Measurements from ENCODE around the gene ZNF200.
"Not testable (repeated sequence)": the region's sequence is repeated elsewhere in the genome, so short reads cannot be mapped to it uniquely, and the experiment has no call there.

Gene ZNF200

GRCh38 chr16:3189869-3190268 is 45.1 kb downstream of the ZNF200 start:
- Mint-ChIP-seq H3K4me3 (peak overlapping the region; percentile 77), H3K4me1 (peaks cover 40% of the 10 kb centered on the region), H3K27ac (ENCODE audit: low read depth) (peak overlapping the region; percentile 86), H3K9me3 (peaks cover 5% of the 10 kb centered on the region), H3K27me3 (peaks cover 80% of the 10 kb centered on the region), H3K36me3 (ENCODE audit: insufficient read depth) (peaks cover 40% of the 10 kb centered on the region)
- ATAC-seq (replicated peaks; ENCODE audit: extremely low read depth, poor library complexity, severe bottlenecking): no peak
- no peak for DNase-seq (ENCODE audit: low spot score in 2 of 2)

- Mint-ChIP-seq H3K36me3 (ENCODE audit: insufficient read depth) (peaks cover 43% of the 10 kb centered on the region), H3K27ac (ENCODE audit: low read depth) (peak overlapping the region; percentile 86), H3K27me3 (peaks cover 77% of the 10 kb centered on the region), H3K4me1 (peaks cover 42% of the 10 kb centered on the region), H3K9me3 (peaks cover 5% of the 10 kb centered on the region), H3K4me3 (peak overlapping the region; percentile 77)
- DNase-seq (ENCODE audit: low spot score in 2 of 2): no peak
- peak; percentile 42 for ATAC-seq (replicated peaks; ENCODE audit: extremely low read depth, poor library complexity, severe bottlenecking)
Observed at GRCh38 chr16:3188925-3189825, 45.8 kb downstream of the ZNF200 start.

DNA sequence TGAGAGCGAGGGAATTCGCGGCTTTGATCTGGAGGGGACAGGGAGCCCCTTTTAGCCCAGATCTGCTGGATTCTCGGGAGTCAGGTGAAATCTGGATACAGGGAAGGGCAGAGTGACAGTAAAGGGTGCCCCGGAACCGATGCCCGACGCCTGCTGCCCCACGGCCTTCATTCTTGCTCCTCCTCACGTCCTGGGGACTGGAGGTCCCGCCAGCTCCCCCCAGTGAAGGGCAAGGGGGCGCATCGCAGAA is 46.4 kb downstream of the ZNF200 start:
- H3K4me1 Mint-ChIP-seq: peaks cover 48% of the 10 kb centered on the region
- peaks cover 77% of the 10 kb centered on the region for H3K27me3 Mint-ChIP-seq
- DNase-seq (ENCODE audit: low spot score in 2 of 2): no peak
- H3K36me3 Mint-ChIP-seq (ENCODE audit: insufficient read depth): peaks cover 49% of the 10 kb centered on the region
- ATAC-seq (replicated peaks; ENCODE audit: extremely low read depth, poor library complexity, severe bottlenecking): no peak
- H3K27ac Mint-ChIP-seq (ENCODE audit: low read depth): no peak overlapping the region
- H3K4me3 Mint-ChIP-seq: peak overlapping the region; percentile 77
- H3K9me3 Mint-ChIP-seq: peaks cover 5% of the 10 kb centered on the region

GRCh38 chr16:3187798-3188674 is 46.9 kb downstream of the ZNF200 start, which contains the start of gene OR1F1:
OR1F1 (plus strand) TSS chr16:3188204.
- peaks cover 77% of the 10 kb centered on the region for H3K27me3 Mint-ChIP-seq
- peak within 1 kb of the TSS; percentile 96 for H3K27ac Mint-ChIP-seq (ENCODE audit: low read depth)
- H3K4me1 Mint-ChIP-seq: peaks cover 53% of the 10 kb centered on the region
- DNase-seq (ENCODE audit: low spot score in 2 of 2): peak; percentile 50 to 62
- peak within 1 kb of the TSS; percentile 77 for H3K4me3 Mint-ChIP-seq
- ATAC-seq (replicated peaks; ENCODE audit: extremely low read depth, poor library complexity, severe bottlenecking): peak; percentile 45
- H3K36me3 Mint-ChIP-seq (ENCODE audit: insufficient read depth): peaks cover 55% of the 10 kb centered on the region
- peaks cover 5% of the 10 kb centered on the region for H3K9me3 Mint-ChIP-seq

- no peak for DNase-seq (ENCODE audit: low spot score in 2 of 2)
- H3K4me1 Mint-ChIP-seq: peaks cover 61% of the 10 kb centered on the region
- ATAC-seq (replicated peaks; ENCODE audit: extremely low read depth, poor library complexity, severe bottlenecking): no peak
- peak overlapping the region; percentile 77 for H3K4me3 Mint-ChIP-seq
- H3K27ac Mint-ChIP-seq (ENCODE audit: low read depth): peak overlapping the region; percentile 96
- peaks cover 85% of the 10 kb centered on the region for H3K27me3 Mint-ChIP-seq
- H3K36me3 Mint-ChIP-seq (ENCODE audit: insufficient read depth): peaks cover 59% of the 10 kb centered on the region
- peaks cover 5% of the 10 kb centered on the region for H3K9me3 Mint-ChIP-seq
Observed at GRCh38 chr16:3186946-3187690, 47.8 kb downstream of the ZNF200 start.

DNA sequence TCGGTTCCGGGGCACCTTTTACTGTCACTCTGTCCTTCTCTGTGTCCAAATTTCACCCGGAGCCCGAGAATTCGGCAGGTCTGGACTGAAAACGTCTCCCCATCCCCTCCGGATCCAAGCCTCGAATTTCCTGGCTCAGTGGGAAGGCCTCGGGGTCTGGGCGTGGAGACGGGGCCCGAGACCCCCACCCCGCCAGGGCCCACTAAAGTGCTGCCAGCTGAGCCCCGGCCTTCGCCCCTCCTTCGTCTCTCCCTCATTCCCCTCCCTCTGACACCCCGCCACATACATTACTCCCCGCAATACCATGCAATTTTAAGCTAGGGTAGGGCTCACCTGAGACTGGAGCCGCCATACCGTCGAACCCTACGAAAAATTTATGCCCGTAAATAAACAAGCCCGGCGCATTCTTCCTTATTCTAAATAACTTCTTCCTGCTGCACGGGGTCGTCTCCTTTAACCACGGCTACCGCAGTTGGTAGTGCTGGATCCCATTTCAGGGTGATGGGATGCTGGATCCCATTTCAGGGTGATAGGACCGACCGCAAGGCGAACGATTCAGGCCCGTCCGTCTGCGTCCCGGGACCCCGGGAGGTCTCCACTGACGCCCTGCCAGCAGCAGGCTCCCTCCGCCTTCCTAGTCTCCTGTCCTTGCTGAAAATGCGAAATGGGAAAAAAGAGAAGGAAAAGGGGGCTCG is 51.4 kb downstream of the ZNF200 start:
- Mint-ChIP-seq H3K4me3 (peak overlapping the region; percentile 78), H3K36me3 (ENCODE audit: insufficient read depth) (peaks cover 37% of the 10 kb centered on the region), H3K9me3 (peaks cover 5% of the 10 kb centered on the region), H3K27me3 (peaks cover 88% of the 10 kb centered on the region), H3K27ac (ENCODE audit: low read depth) (peak overlapping the region; percentile 93), H3K4me1 (peaks cover 36% of the 10 kb centered on the region)
- ATAC-seq (replicated peaks; ENCODE audit: extremely low read depth, poor library complexity, severe bottlenecking) (no peak), DNase-seq (ENCODE audit: low spot score in 2 of 2) (no peak)

GRCh38 chr16:3182608-3183444 is 52.1 kb downstream of the ZNF200 start:
- no peak for ATAC-seq (replicated peaks; ENCODE audit: extremely low read depth, poor library complexity, severe bottlenecking)
- H3K27me3 Mint-ChIP-seq: peaks cover 89% of the 10 kb centered on the region

DNA sequence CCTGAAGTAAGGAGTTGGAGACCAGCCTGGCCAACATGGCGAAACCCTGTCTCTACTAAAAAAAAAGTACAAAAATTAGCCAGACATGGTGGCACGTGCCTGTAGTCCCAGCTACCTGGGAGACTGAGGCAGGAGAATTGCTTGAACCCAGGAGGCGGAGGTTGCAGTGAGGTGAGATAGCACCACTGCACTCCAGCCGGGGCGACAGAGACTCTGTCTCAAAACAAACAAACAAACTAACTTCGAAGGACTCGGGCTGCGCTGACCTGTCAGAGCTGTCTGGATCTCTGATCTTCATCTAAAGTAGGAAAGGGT is 52.7 kb downstream of the ZNF200 start:
- not testable (repeated sequence) for DNase-seq (ENCODE audit: low spot score in 2 of 2); H3K9me3 Mint-ChIP-seq; ATAC-seq (replicated peaks; ENCODE audit: extremely low read depth, poor library complexity, severe bottlenecking)
- Mint-ChIP-seq H3K27me3 (peaks cover 89% of the 10 kb centered on the region), H3K27ac (ENCODE audit: low read depth) (peak overlapping the region; percentile 93), H3K36me3 (ENCODE audit: insufficient read depth) (peaks cover 27% of the 10 kb centered on the region), H3K4me1 (peaks cover 23% of the 10 kb centered on the region), H3K4me3 (peak overlapping the region; percentile 78)

More at GRCh38 chr16:3182608-3183444, 52.1 kb downstream of the ZNF200 start:
- H3K9me3 Mint-ChIP-seq: peaks cover 3% of the 10 kb centered on the region
- no peak for DNase-seq (ENCODE audit: low spot score in 2 of 2)
- peak overlapping the region; percentile 93 for H3K27ac Mint-ChIP-seq (ENCODE audit: low read depth)
- H3K36me3 Mint-ChIP-seq (ENCODE audit: insufficient read depth): peaks cover 32% of the 10 kb centered on the region
- peak overlapping the region; percentile 78 for H3K4me3 Mint-ChIP-seq
- H3K4me1 Mint-ChIP-seq: peaks cover 29% of the 10 kb centered on the region

DNA sequence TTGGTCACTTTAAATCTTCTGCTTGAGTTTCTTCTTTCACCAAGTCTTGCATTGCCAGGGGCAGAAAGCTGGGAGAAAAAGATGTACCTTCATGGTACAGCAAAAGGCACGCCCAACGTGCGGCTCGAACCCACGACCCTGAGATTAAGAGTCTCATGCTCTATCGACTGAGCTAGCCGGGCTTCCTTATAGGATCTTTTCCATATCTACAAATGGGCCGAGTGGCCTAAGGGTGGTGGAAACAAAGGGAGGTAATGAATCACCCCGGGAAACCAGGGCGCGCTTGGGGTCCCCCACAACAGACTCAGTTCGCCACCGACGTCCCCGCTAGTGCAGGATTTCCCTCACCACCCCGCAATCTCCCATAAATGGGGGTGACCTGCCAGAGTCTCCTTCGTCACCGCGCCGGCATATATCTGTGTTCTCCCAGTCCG is 54.5 kb downstream of the ZNF200 start:
- Mint-ChIP-seq H3K4me1 (peaks cover 22% of the 10 kb centered on the region), H3K27me3 (peaks cover 91% of the 10 kb centered on the region), H3K9me3 (no peaks in the 10 kb centered on the region), H3K27ac (ENCODE audit: low read depth) (no peak overlapping the region), H3K36me3 (ENCODE audit: insufficient read depth) (peaks cover 29% of the 10 kb centered on the region), H3K4me3 (no peak overlapping the region)
- ATAC-seq (replicated peaks; ENCODE audit: extremely low read depth, poor library complexity, severe bottlenecking): no peak
- no peak for DNase-seq (ENCODE audit: low spot score in 2 of 2)

GRCh38 chr16:3179651-3180050 is 55.3 kb downstream of the ZNF200 start:
- ATAC-seq (replicated peaks; ENCODE audit: extremely low read depth, poor library complexity, severe bottlenecking) (no peak), DNase-seq (ENCODE audit: low spot score in 2 of 2) (no peak)
- Mint-ChIP-seq H3K4me1 (peaks cover 22% of the 10 kb centered on the region), H3K27ac (ENCODE audit: low read depth) (no peak overlapping the region), H3K36me3 (ENCODE audit: insufficient read depth) (peaks cover 31% of the 10 kb centered on the region), H3K27me3 (peaks cover 94% of the 10 kb centered on the region), H3K9me3 (no peaks in the 10 kb centered on the region), H3K4me3 (no peak overlapping the region)
